T-helper 9 cell (primary cell): ENCODE measurements around the gene ZNF217.
"Not testable (repeated sequence)": the region's sequence is repeated elsewhere in the genome, so short reads cannot be mapped to it uniquely, and the experiment has no call there.

Experiments
- DNase-seq: peaks from one replicate; pipeline ENCODE4 v3.0.0-alpha.2; 2020

ZNF217 gene

DNA sequence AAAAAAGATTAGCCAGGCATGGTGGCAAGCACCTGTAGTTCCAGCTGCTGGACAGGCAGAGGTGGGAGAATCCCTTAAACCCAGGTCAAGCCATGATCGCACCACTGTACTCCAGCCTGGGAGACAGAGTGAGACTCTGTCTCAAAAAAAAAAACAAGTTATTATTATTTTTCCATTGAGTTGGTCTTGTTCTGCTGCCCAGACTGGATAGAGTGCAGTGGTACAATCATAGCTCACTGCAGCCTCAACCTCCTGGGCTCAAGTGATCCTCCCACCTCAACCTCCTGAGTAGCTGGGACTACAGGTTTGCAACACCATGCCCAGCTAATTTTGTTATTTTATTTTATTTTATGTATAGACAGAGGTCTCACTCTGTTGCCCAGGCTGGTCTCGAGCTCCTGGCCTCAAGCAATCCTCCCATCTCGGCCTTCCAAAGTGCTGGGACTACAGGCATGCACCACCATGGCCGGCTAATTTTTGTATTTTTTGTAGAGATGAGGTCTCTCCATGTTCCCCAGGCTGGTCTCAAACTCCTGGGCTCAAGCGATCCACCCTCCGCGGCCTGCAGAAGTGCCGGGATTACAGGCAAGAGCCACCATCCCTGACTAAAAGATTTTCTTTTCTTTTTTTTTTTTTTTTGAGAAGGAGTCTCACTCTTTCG, 31.4 kb downstream of the ZNF217 start:
- not testable (repeated sequence) for DNase-seq

DNA sequence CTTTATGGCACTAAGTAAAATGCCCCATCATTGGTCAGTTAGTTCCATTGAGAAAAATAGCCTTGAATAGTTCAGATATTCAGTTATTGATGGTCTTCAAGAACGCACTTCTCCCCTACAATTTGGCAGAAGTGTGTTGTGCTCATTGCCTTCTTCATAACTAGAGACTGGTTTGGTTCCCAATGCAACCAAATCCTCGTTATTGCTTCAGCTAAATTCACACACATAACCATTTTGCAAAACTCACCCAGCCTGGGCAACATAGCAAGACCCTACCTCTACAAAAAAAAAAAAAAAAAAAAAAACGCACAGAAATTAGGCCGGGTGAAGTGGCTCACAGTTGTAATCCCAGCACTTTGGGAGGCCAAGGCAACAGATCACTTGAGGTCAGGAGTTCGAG, 32.1 kb downstream of the ZNF217 start:
- DNase-seq: no peak

DNA sequence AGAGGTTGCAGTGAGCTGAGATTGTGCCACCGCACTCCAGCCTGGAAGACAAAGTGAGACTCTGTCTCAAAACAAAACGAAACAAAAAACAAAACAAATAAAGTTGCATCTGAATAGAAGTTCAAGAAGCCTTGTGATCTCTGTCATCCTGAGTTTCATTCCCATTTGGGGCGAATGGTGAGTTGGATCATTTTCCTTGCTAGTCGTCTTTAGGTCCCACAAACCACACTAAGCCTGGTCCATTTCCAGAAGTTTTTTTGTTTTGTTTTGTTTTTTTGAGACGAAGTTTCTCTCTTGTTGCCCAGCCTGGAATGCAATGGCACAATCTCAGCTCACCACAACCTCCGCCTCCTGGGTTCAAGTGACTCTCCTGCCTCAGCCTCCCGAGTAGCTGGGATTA, 33.8 kb downstream of the ZNF217 start:
- no peak for DNase-seq

DNA sequence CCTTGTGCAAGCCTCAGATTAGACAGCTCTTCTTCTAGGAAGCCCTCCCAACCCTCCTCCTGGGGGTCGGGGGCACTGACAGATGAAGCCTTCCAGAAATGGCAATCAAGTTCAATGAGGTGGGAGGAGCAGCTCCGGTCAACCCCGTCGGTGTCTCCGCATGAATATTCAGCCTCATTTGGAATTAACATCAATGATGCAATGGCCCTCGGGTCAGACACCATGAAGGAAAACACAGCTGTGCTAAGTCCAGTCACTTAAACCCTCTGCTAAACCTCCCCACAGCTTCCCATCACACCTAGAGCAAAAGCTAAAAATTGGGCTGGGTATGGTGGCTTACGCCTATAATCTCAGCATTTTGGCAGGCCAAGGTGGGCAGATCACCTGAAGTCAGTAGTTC, 36.5 kb downstream of the ZNF217 start:
- DNase-seq: no peak

DNA sequence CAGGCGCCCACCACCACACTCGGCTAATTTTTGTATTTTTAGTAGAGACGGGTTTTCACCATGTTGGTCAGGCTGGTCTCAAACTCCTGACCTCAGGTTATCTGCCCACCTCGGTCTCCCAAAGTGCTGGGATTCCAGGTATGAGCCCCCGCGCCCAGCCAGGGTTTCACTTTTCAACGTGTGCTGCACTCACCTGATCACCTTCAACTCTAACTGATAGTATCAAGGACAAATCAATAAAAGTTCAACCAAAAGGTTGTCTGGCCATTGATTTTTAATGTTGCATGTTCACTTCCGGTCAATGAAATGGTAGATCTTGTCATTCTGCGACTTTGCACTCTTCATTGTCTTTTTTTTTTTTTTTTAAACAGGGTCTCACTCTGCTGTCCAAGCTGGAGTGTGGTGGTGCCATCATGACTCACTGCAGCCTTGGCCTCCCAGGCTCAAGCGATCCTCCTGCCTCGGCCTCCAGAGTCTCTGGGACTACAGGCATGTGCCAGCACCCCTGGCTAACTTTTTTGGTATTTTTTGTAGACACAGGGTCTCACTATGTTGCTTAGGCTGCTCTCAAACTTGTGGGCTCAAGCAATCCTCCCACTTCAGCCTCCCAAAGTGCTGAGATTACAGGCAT, 37.3 kb downstream of the ZNF217 start:
- DNase-seq: no peak

DNA sequence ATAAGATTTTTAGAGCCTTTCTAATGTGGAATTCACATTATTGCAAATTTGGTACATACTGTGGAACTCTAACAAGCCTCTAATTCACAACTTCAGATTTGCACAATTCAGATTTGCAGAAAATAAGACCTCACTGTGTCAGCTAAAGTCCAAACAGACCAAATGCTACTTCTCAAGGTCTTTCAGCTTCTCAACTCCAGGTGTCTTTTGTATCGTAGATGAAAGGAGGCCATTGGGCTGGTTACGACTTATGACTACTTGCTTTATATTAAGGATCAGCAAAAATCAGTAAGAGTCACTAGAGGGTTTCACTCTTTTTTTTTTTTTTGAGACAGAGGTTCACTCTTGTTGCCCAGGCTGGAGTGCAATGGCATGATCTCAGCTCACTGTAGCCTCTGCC, 37.8 kb downstream of the ZNF217 start:
- DNase-seq: no peak

DNA sequence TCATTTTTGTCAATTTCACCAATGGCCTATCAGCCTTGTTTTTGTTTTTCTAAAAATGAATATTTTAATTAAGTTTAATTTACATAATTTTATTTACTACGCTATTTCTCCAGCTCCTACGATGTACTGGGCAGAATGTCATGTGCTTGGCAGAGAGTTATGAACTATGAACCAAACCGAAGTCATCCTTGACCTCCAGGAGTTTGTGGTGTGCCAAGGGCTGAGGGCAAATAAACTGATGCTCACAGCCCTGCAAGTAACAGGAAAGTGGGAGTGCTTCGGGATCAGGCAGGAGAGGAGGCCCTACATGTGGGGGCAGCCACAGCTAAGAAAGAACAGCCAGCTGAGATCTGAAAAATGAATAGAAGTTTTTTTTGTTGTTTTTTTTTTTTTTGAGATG, 38.6 kb downstream of the ZNF217 start:
- no peak for DNase-seq

DNA sequence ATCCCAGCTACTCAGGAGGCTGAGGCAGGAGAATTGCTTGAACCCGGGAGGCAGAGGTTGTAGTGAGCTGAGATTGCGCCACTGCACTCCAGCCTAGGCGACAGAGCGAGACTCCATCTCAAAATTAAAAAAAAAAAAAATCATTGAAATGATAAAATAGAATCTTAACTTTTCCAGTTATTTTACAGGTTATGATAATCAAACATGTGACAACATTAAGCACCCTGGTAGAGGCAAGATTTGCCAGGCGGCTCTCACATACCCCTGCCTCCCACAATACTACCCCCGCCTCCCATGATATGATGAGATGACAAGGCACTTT, 41.1 kb downstream of the ZNF217 start:
- not testable (repeated sequence) for DNase-seq

DNA sequence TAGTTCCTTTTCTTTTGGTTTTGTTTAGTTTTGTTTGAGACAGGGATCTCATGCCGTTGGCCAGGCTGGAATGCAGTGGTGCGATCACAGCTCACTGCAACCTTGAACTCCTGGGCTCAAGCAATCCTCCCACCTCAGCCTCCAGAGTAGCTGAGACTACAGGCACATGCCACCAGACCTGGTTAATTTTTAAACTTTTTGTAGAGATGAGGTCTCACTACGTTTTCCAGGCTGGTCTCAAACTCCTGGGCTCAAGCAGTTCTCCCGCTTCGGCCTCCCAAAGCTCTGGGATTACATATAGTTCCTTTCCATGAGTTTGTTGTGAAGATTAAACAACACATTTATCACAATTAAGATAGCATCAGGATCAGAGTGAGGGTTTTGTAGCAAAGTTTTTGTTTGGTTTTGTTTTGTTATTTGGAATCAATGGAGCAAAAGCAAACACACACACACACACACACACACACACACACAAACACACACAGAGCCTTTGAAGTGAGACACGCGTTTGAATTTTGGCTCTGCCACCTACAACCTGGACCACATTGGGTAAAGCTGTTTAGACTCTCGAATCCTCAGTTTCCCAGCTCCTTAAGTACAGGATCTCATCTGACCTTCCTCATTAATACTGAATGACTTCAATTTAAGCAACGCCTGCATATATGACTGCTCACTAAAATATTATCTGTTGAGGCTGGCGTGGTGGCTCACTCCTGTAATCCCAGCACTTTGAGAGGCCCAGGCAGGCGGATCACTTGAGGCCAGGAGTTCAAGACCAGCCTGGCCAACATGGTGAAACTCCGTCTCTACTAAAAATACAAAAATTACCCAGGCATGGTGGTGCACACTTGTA, 41.7 kb downstream of the ZNF217 start:
- DNase-seq: not testable (repeated sequence)

DNA sequence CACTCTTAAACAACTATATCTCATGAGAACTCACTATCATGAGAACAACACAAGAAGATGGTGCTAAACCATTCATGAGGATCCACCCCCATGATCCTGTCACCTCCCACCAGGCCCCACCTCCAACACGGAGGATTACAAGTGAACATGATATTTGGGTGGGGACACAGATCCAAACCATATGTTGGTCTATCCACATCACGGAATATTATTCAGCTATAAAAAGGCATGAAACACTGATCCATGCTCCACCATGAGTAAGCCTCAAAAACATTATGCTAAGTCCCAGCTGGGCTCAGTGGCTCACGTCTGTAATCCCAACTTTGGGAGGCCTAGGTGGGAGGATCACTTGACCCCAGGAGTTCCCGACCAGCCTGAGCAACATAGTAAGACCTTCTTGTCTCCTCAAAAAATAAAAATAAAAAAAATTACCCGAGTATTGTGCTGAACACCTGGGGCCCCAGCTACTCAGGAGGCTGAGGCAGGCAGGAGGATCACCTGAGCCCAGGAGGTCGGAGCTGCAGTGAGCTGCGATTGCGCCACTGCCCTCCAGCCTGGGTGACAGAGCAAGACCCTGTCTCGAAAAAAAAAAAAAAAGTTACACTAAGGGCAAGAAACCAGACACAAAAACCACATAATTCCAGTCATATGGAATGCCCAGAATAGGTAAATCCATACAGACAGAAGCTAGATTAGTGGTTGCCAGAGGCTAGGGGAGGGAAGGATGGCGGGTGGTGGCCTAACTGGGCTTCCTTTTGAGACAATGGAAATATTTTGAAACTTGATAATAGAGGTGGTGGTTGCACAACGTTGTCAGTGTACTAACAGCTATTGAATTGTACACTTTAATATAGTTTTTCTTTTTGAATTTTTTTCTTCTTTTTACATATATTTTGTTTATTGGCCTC, 43.1 kb downstream of the ZNF217 start:
- no peak for DNase-seq

DNA sequence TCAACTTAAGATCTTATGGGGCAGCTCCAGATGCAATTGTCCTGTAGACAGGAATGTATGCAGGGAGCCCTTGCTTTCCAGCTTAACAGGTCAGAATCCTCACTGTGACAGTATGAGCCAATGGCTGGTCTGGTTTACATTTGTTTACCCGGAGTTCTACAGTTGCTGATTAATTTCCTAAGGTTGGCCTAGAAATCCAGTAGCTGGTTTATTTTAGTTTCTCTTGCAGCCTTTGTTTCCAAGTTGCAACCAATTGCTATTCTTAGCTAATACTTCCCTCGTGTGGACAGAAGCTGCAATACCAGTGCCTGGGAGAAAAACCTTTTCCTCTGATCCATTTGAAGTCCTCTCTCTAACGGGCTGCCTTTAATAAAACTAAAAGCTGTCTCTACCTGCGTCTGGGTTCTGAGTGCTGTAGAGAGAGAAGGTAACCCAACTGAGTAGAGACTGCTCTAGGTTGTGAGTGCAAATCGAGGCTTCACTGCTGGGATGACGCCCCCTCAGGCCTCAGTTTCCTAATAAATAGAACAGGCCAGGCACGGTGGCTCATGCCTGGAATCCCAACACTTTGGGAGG, 45.9 kb downstream of the ZNF217 start:
- DNase-seq: no peak

DNA sequence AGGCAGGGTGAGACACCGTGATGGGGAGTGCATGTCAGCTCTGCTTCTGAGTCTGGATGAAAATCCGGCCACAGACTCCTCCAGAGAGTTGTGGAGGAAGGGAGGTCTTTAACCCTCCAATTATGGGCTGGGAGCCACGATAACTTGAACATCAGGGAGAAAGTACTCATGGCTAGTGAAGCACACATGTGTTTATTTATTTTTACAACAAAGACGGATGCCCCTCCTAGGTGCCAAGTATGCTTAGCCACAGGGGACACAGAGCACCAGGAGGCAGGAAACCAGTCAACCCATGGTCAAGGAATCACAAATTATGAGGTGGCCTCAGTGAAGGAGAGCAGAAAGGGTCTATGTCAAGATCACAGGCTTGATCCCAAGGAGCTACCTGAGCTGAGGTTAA, 54.1 kb downstream of the ZNF217 start:
- DNase-seq: no peak

DNA sequence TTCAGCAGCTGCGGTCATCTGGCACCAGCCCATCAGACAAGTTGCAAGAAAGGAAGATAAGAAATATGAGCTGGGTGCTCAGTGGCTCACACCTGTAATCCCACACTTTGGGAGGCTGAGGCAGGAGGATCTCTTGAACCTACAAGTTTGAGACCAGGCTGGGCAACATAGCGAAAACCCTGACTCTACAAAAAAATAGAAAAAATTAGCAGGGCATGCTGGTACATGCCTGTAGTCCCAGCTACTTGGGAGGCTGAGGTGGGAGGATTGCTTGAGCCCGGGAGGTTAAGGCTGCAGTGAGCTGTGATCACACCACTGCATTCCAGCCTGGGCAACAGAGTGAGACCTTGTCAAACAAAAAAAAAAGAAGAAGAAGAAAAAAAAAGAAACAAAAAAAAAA, 57.3 kb downstream of the ZNF217 start:
- not testable (repeated sequence) for DNase-seq

DNA sequence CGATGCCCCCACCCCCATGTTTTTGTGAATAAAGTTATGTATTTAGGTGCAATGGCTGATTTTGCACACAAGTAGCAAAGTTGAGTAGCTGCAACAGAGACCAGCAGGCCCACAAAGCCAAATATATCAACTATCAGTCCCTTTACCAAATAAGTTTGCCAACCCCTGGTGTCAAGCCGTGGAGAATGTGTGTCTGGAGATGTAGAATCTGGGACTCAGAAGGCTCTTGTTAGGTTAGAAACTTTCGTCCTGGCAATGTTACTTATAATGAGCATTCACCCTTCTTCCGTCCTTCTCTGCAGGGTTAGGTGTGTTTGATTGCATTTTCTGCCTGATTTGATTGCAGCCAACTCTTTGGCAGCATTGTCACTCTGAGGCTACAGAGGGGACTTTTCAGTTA, 57.8 kb downstream of the ZNF217 start:
- DNase-seq: no peak

DNA sequence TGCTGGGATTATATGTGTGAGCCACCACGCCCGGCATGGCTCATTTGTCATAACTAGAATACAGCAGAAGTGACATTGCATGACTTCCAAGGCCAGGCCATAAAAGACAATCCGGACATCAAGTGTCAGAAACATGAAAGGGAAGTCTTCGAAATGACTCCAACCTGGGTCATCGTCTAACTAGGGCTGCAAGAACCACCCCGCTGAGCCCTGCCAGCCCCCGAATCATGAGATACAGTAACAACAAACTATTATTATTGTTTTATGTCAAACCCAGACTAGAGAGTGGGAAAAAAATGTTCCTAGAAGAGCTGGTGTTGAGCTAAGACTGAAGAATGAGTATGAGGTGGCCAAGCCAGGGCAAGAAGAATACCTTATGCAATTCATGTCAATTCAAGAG, 59.6 kb downstream of the ZNF217 start:
- DNase-seq: no peak

DNA sequence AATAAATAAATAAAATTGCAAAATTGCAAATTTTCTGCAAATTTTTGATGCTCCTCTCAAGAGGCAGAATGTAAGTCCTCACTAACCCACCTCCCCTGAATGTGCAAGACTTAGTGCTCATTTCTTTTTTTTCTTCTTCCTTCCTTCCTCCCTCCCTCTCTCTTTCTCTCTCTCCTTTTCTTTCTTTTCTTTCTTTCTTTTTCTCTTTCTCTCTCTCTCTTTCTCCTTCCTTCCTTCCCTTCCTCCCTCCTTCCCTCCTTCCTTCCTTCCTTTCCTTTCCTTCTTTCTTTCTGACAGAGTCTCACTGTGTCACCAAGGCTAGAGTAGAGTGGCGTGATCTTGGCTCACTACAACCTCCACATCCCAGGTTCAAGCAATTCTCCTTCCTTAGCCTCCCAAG, 60.1 kb downstream of the ZNF217 start:
- DNase-seq: no peak

DNA sequence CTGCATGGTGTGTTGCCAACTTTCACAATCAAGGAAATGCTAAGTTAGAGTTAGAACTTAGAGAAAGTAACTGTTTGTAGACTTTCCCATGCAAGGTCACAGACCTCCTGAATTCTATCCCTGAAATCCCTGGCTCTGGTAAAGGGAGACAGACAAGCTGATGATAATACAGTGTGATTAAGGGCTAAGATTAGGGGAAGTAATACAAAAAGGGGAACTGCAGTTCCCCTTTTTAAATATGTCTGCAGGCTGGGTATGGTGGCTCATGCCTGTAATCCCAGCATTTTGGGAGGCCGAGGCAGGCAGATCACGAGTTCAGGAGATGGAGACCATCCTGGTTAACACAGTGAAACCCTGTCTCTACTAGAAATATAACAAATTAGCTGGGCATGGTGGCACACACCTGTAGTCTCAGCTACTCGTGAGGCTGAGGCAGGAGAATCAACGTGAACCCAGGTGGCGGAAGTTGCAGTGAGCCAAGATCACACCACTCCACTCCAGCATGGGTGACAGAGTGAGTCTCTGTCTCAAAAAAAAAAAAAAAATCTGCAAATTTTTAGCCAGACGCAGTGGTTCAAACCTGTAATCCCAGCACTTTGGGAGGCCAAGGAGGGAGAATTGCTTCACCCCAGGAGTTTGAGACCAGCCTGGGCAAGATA, 60.9 kb downstream of the ZNF217 start:
- DNase-seq: not testable (repeated sequence)

DNA sequence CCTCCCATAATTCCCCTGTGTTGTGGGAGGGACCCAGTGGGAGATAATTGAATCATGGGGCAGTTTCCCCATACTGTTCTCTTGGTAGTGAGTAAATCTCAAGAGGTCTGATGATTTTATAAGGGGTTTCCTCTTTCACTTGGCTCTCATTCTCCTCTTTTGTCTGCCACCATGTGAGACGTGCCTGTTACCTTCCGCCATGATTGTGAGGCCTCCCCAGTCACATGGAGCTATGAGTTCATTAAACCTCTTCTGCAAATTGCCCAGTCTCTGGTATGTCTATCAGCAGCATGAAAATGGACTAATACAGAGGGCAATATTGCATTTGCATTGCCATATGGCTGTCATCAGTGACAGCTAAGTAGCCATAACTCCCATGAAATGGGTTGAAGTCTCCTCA, 63.2 kb downstream of the ZNF217 start:
- DNase-seq: no peak

DNA sequence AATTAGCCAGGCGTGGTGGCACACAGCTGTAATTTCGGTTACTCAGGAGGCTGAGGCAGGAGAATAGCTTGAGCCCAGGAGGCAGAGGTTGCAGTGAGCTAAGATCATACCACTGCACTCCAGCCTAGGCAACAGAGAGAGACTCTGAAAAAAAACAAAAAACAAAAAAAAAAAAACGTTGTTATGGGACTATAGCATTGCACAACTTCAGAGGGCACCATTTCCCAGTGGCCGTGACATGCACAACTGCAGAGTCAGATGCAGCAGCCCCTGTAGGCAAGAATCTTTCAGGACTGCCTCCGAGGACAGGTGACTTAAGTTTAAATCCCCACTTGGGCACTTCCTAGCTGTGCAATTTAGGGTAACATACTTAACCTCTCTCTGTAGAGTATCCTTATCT, 64.0 kb downstream of the ZNF217 start:
- no peak for DNase-seq

DNA sequence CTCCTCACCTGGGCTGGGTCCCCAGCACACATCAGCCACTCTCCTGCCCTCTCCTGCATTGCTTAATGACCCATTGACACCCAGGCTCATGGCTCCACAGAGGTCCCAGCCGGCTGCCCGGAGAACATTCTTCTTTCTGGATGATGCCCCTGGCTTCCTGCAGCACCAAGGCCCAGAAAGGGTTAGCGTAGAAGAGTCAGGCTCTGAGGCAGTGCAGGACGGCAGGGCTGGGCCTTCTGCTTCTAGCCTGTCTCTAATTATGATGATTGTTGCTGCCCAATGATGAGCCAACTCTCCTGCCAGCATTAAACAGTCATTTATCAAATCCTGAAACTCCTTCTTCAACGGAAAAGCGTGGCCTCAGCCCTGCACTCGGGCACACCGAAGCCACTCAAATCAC, 66.4 kb downstream of the ZNF217 start:
- DNase-seq: no peak

DNA sequence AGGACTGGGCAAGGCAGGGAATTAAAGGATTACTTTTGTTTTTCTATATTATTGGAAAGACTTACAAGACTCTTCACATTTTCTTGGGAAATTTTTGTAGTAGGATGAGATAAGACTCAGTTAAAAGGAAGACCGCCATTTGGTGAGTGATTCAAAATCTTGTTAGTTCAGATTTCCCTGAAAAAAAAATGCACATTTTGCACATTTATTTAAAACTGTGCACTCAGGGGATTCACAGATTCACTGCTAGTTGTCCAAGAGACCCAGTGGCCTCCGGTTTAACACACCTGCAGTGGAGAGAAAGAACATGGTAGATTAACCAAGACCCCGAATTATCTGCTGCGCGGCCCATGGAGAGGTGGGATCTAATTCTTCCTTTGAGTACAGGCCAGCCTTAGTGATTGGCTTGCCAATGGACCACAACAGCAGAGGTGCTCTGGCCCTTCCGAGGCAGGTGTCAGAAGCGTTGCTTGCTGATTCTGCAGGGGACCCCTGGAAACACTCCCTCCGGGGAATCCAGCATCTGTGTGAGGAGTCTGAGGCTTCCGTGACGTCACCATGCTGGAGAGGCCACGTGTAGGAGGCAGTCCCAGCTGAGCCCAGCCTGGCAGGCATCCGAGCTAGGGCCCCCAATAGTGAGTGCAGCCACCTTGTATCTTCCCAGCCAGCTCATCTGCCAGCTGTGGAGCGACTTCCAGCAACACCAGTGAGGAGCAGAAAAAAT, 68.9 kb downstream of the ZNF217 start:
- no peak for DNase-seq
